Hematopoietic multipotent progenitor cell treated with erythropoietin and hydrocortisone succinate and interleukin-3 and kit ligand, for 6 days (in vitro differentiated cells): ENCODE data around the gene ZNF593OS.

Source experiments
- DNase-seq: peaks from one replicate; pipeline ENCODE4 v3.0.0-alpha.2; 2015

ZNF593OS gene

DNA sequence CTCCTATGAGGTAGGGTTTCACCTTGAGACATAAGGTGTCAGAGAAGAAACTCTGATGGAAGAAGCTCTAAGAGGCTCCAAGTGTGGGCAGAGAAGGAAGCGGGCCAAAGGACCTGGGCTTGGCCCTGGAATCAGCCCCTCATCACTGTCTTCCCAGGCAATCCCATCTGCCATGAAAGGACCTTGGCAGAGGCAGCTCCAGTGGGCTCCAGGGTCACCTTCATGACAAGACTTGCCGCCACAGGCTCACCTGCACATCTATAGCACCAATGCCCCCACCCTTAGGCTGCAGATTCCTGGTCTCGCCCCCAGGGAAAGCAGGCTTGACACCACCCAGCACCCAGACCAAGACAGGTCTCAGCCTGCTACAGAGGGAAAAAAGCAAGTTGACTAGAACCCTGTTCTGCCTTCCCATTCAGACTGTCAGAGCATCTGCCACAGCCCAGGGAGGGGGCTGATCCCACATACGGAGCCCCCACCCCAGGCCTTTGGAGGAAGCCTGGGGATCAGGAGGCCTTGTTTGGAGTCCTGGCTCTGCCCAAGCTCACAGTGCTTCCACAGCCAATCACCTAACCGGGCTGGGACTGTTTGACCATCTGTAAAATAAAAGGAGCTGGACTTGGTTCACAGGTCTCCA is 13.2 kb downstream of the ZNF593OS start:
- DNase-seq: no peak

DNA sequence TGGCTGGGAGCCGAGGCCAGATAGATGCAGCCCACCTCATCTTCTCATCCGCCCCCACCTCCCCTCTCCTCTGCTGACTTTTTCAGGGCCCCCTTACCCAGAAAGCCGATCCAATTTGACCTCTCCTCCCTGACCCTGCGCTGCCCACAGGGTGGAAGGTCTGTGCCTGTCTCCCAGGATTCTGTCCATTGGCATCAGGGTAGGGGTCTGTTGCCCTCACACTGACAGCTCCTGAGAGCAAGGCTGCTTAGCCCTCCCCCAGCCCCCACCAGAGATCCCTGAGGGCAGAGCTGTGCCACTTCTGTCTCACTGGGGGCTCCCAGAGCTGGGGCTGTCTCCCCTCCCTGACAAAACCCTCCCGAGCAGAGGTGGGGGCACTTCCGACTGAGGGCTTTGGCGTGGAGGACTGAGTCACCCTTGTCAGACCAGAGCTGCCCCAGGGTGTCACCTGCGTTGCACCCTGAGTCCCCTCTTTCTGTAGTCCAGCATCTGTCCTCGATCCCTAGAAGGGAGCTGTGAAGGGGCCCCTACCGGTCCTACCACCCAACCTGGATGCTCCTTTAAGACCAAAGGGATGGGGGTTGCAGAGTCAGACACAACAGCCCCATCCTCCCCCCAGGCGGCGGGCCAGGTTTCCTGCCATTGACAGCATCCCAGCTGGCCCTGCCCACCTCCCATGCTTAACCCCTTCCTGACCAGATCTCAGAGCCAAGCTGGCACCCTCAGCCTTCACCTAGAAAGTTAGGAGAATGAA is 15.2 kb downstream of the ZNF593OS start:
- DNase-seq: no peak

DNA sequence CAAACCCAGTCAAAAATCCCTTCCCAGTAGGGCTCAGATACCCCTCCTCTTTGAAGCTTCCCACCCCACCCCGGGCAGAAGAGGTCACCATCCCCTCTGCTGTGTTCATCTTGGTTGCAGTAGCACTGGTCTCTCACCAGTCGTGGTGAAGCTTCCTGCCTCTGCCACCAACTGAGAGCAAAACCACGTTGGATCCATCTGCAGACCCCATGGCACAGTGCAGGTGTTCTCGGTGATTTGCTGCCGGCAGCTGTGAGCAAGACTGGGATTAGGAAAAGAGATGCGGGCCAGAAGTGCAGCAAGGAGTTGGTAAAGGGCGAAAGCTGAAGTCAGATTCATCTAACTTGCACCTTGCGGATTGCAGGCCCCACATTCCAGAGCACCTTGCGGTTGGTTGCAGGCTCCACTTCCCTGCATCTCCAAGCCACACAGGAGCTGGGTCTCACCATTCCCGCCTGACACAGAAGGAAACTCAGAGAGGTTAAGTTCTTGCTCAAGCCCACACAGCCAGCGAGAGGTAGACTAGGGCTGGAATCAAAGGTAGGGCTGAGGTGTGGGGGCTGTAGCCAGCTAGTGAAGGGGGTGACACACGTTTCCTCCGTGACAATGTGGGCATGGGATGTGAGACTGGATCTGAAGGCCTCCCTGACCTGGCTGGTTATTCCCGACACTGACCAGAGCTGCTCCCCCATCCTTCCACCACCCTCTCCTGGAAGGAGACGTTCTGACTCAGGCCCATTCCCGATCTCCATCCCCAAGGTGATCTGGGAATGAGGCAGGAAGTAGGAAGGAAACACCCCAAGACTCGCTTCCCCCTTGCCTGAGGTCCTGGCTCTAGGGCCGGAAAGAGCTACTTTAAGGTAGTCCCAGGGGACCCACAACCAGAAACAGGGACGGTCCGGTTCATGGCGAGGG is 16.0 kb downstream of the ZNF593OS start:
- no peak for DNase-seq

DNA sequence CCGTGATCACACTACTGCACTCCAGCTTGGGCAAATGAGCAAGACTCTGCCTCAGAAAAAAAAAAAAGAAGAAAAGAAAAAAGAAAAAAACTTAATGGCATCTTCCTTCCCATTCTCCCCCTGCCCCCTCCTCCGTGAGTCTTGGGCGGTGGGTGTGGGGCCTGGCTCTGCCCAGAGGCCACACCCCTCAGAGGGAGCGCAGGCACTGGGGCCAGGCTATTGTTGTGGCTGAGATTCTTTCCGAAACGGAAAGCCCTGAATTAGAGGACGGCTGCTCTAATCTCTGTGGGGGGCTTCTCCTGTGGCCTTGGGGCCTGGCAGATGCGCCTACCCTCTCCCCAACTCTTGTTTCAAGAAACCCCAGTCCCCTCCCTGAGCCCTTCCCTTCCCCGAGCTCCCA is 16.9 kb downstream of the ZNF593OS start:
- DNase-seq: no peak

DNA sequence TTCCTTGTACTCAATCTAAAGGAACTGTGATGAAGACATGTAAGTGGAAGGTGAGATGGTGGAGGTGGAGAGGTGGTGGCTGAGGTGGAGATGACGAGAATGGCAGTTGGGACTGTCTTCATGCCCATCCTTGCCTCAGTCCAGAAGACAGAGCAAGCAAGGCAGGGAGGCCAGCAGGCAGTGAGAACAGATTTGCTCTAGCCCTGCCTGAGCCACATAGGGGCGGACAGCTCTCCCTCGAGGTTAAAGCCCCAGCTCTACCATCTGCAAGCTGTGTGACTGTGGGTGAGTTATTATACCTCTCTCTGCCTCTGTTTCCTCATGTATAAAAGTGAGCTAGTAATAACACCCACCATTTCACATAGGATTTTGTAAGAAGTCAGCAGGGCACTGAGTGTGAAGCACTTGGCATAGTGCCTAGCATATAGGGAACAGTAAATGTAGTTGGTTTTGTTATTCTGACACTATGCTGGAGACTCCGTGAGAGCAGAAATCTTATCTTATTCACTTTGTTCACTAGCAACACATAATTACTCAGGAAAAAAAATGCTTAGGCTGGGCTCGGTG is 17.6 kb downstream of the ZNF593OS start:
- no peak for DNase-seq

DNA sequence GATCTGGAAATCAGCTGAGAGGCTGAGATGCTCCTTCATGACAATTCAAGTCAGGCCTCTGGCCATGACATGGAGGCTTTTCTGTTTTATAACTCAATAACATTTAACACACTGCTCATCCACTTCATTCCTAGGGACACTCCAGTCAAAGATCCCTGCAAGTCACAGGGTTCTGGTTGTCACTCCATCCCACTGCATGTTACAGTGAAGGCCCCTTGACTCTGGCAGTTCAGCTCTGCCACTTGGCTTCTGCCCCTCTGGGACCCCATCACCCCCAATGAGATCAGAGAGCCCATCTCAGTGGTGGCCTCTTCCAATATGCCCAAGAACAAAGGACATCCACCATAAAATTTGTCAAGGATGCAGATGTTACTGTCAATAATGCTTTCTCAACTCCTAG is 22.7 kb downstream of the ZNF593OS start:
- no peak for DNase-seq

DNA sequence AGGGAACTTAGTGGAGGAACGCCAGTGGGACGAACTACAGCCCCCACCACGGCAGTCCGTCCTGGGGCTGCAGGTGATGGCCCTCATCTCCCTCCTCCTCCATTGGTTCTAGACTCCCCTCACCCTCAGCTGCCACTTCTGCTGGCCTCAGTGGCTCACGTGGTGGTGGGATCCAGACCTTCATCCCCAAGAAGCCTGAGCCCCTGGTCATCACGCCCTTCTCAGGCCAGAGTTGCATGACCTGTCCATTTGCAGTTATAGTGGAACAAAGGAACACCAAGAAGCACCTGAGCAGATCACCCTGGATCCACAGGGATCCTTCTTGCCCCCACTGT is 25.7 kb downstream of the ZNF593OS start:
- DNase-seq: no peak

DNA sequence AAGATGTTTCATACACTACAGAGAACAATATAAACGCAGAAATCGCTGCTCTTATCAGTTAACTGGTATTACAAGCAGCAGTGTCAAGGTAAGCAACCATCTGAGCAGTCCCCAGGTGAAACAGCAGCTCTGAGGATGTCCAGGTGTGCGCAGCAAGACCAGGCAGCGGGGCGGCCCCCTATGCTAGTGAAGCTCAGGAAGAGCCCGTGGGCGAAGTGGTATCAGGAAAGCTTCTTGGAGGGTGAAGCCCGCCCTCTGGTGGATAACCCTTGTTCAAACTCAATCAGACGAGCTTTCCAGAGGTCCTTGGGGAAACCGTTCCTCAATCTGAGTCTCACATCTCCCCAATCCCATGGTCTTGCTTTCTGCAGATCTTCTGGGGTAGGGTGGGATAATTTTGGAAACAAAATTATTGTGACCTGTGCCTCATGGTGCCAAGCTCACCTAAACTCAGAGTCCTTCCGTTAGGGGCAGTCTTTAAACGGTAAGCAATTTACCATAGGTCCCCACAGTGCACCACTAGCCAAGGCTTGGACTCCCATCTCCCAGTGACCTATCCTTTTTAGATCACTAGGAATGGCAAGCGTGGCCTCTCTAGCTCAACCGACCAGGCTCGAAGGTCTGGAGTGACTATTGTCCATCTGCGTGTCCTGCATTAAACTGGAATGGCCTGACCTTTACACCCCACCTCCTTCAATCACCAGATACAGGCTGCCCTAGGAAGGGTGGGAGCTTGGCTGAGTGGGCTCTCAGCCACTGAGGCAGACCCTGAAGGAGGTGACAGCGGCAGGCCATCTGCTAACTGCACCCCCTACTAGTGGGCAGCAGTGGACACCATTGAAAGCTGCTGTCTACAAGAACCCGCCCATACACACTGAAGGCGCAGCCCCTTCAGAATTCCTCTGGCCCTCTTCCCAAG is 26.3 kb downstream of the ZNF593OS start:
- DNase-seq: peak; percentile 96

DNA sequence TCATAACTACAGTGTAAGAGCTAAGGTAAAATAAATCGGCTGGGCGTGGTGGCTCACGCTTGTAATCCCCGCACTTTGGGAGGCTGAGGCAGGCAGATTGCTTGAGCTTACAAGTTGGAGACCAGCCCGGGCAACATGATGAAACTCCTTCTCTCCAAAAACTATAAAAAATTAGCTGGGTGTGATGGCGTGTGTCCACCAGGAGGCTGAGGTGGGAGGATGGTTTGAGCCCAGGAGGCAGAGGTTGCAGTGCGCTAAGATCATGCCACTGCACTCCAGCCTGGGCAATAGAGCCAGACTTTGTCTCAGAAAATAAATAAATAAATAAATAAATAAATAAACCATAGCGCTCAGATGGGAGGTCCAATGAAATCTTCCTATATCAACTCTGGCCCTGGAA is 29.5 kb downstream of the ZNF593OS start:
- no peak for DNase-seq

DNA sequence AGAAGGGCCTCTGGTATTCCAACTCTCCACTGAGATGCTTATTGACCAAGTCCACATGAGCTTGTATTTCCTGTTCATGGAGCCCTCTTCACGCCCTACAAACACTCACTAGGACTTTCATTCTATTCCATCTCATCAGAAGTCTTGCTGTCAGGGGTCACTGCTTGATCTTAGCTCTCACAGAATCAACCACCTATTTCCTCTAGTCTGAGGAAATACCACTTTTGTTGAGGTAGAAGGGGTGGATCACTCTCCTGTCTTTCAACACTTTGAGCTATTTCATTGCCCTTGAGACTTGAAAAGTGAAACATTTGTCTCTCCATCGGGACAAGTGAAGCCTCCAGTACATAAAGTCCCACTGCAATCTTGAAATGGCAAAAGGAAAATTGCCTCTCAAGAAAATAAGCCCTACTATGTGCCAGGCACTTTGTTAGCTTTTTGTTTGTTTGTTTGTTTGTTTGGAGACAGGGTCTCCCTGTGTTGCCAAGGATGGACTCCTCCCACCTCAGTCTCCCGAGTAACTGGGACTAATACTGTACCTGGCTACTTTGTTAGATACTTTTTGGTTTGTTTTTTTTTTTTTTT is 32.6 kb downstream of the ZNF593OS start:
- no peak for DNase-seq

DNA sequence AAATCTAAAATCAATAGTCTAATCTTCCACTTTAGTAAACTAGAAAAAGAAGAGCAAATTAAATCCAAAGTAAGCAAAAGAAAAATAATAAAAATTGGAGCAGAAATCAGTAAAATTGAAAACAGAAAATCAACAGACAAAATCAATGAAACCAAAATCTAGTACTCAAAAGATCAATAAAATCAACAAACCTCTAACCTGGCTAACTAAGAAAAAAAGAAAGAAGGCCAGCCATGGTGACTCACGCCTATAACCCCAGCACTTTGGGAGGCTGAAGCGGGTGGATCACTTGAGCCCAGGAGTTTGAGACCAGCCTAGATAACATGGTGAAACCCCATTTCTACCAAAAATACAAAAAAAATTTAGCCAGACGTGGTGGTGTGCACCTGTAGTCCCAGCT is 37.2 kb downstream of the ZNF593OS start:
- no peak for DNase-seq

DNA sequence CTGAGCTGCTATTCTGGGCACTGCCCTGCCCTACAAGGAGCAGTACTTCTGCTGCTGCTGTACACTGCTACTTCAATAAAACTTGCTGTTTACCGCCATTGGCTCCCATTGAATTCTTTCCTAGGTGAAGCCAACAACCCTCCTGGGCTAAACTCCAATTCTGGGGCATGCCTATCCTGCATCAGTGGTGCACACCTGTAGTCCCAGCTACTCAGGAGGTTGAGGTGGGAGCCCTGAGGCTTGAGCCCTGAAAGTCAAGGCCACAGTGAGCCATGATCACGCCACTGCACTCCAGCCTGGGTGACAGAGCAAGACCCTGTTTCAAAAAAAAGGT is 38.8 kb downstream of the ZNF593OS start:
- DNase-seq: no peak

DNA sequence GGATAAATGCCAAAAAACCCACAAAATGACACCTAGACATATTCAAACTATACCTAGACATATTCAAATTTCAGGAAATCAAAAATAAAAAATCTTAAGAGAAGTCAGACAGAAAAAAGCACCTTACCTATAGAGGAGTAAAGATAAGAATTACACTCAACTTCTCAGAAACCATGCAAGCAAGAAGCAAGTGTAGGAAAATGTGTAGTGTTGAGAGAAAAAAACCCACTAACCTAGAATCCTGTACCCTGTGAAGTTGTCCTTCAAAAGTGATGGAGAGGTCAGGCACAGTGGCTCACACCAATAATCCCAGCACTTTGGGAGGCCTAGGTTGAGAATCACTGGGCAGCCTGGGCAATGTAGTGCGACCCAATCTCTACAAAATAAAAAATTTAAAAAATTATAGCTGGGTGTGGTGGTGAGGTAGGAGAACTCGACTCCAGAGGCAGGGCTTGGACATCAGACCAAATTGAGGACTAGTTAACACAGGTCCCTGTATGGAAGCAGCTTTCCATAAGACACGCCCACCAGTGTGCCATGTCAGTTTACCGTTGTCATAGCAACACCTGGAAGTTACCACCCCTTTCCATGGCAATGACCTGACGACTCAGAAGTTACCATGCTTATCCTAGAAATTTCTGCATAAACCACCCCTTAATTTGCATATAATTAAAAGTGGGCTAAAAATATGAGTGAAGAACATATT is 39.4 kb downstream of the ZNF593OS start:
- peak; percentile 65 for DNase-seq

DNA sequence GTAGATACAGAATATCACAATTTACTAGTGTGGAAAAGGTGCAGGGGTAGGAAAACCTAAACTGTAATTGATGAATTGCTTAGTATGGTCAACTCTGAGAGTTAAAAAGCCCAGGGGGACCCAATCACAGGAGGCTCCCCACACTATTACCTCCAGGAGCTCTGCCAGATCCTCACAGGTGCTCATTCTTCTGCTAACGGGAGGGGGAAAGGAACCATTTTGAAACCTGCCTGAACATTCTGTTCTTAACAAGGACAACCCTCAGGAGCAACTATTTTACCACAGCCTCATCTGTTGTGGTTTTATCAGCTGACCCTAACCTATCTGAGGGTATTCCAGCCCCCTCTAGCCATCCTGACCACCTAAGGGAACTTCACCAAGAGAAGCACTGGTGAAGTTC is 40.9 kb downstream of the ZNF593OS start:
- no peak for DNase-seq

DNA sequence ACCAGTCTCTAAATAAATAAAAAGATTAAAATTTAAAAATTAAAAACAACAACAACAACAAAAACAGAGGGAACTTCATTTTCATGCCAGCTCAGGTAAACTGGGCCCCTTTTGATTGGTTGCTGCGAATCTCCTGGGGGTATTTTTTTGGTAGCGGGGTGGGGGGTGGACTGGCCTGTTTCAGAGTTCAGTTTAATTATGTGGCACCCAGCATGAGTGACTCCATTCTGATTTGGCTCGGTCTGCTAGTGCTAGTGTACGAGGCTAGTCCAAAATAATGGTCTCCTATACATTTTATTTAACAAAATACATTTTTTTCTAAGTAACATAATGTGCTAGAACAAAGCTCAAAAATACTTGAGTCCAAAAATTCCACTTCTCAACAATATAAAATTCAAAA is 41.9 kb downstream of the ZNF593OS start:
- DNase-seq: no peak

DNA sequence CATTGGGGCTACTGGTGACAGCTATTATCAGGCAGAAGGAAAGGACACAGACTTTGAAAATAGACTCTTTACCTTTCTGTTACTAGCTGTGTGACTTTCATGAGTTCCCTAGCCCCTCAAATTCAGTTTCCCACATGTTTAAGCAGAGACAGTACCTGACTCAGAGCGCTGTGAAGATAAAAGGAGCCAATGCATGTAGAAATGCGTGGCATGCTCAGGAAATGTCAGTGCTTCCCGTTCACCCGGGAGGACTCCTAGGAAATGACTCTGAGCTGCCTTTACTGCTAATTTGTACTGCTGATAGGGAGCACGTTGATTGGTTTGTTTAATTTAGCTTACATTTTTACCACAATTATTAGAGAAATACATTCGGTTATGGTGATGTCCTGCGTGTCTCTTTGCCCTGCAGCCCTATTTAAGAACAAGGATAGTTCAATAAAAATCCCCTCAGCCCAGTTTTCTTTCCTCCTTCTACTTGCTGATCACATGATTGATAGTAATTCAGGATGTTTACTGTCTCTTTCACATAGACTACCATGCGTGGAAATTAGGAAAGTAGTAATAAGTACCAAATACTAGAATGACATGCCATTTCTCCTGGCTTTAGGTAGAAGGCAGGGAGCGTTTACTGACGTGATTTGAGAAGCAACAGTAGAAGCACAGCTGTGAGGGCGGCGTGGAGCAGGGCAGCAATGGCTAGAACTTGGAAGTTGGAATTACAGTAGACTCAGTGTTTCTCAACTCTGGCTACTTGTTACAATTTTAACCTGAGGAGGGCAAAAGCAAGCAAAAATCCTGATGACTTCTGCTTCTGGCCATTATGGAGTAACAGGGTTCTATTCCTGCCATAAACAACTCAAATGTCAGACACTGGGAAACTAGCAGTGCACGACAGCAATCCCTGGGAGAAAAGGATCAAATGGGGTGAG is 44.1 kb downstream of the ZNF593OS start:
- peak; percentile 66 for DNase-seq

DNA sequence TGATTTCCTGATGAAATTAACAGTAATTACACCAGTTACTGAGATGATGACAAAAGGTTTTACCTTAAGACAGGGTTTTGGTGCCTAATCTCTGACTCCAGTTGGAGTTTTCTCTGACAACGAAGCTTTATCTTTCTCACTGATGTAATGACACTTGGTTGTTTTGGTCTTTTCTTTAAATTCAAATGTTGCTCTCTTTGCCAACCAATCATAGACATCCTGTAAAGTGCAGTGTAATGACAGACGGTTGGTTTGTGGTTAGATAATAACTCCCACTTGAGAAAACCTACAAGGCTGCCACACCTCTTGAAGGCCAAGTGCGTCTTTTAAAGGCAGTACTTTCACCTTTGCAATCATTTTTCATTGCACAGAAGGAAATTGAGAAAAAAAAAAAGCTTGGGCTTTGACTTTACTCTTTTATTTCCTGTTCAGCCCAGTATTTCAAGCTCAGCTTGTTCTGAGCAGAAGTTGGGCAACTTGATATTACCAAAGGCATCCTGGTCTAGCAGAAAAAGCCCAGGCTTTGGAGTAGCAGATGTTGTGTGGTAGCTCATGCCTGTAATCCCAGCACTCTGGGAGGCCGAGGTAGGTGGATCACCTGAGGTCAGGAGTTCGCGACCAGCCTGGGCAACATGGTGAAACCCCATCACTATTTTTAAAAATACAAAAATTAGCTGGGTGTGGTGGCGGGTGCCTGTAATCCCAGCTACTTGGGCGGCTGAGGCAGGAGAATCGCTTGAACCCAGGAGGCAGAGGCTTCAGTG is 45.1 kb downstream of the ZNF593OS start:
- DNase-seq: peak; percentile 99

DNA sequence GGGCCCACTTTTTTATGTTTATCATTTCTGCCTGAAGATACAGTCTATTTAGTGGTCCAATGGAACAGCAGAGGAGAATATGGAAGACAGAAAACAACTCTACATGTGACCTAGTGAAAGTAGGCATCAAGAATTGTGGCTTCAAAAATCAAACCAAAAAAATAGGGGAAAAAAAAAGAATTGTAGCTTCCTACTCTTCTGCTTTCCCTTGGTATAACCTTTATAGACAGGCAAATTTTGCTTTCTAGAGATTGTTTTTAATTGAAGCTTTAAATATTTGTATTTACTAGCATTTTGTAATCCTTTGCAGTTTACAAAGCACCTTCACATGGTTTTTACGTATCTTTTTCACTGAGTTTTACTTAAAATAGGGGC is 45.7 kb downstream of the ZNF593OS start:
- DNase-seq: peak; percentile 49

DNA sequence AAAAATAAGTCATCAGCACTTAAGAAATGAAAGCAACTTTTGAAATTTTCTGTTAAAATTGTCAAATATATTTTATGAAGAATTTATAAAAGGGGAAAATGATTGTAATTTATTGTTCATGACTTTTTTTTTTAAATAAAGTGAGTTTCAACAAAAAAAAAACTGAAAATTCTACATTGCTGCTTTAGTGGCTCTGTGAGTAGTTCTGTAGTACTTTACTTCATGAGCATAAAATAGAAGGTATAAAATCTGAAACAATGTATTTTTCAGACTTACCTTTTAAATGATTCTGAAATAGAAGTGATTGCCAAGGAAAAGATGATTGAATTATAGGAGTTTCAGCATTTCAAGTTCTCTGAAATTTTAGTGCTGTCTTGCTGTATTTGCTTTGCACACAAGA is 46.2 kb downstream of the ZNF593OS start:
- DNase-seq: no peak
